NB4 (cell line): Measurements from ENCODE around the gene KIAA1958.

ENCODE experiments used
- POLR2A ChIP-seq: IDR thresholded peaks from 2 replicates; pipeline ENCODE4 v1.6.1; 2011; ENCODE audit warnings: mild to moderate bottlenecking; ENCODE audit not compliant: insufficient read length; ENCODE audit errors: extremely low read depth
- TF ChIP-seq, protein P1 (sequence below): IDR thresholded peaks from one replicate; pipeline ENCODE4 v1.5.1; 2012; ENCODE audit warnings: low read depth, low read length

DNA sequence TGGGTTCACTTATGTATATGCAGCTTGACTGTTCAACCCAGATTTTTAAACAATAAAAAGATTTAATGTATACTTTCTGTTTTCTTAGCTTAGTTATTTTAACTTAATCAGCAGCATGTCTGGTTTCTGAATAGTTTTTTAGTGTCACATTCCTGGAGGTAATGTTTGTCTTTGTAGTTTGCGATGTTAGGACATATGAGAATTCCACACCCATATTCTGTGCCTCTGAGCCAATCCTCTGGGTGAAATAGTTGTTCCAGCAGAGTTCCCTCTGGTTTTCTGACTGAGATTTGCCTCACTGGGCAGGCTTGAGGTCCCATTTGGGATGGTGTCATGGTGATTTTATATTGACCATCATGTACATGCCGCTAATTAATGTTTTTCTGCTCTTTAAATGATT is 182.7 kb downstream of the KIAA1958 start:
- no peak for TF ChIP-seq POLR2A
- TF ChIP-seq, protein P1, sequence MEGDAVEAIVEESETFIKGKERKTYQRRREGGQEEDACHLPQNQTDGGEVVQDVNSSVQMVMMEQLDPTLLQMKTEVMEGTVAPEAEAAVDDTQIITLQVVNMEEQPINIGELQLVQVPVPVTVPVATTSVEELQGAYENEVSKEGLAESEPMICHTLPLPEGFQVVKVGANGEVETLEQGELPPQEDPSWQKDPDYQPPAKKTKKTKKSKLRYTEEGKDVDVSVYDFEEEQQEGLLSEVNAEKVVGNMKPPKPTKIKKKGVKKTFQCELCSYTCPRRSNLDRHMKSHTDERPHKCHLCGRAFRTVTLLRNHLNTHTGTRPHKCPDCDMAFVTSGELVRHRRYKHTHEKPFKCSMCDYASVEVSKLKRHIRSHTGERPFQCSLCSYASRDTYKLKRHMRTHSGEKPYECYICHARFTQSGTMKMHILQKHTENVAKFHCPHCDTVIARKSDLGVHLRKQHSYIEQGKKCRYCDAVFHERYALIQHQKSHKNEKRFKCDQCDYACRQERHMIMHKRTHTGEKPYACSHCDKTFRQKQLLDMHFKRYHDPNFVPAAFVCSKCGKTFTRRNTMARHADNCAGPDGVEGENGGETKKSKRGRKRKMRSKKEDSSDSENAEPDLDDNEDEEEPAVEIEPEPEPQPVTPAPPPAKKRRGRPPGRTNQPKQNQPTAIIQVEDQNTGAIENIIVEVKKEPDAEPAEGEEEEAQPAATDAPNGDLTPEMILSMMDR: no peak
